ENCODE data around the gene LRP8.
"Not testable (repeated sequence)": the region's sequence is repeated elsewhere in the genome, so short reads cannot be mapped to it uniquely, and the experiment has no call there.

The LRP8 gene

GRCh38 chr1:53206735-53207379, 121.0 kb downstream of the LRP8 start:
- no peak overlapping the region for H3K4me3 ChIP-seq (replicated peaks; ENCODE audit: low read depth, low read length)
- no peaks in the 10 kb centered on the region for H3K27me3 ChIP-seq (replicated peaks; ENCODE audit: control insufficient read depth, insufficient read depth, low read length)
- no peak for DNase-seq (ENCODE audit: extremely low read depth, insufficient read length)
- TF ChIP-seq CTCF (IDR thresholded peaks at IDR 0.05; ENCODE audit: insufficient read depth, low read length, poor library complexity, severe bottlenecking) = no peak
- H3K36me3 ChIP-seq (ENCODE audit: control insufficient read depth, insufficient read depth, low read length) = peaks cover 23% of the 10 kb centered on the region

DNA sequence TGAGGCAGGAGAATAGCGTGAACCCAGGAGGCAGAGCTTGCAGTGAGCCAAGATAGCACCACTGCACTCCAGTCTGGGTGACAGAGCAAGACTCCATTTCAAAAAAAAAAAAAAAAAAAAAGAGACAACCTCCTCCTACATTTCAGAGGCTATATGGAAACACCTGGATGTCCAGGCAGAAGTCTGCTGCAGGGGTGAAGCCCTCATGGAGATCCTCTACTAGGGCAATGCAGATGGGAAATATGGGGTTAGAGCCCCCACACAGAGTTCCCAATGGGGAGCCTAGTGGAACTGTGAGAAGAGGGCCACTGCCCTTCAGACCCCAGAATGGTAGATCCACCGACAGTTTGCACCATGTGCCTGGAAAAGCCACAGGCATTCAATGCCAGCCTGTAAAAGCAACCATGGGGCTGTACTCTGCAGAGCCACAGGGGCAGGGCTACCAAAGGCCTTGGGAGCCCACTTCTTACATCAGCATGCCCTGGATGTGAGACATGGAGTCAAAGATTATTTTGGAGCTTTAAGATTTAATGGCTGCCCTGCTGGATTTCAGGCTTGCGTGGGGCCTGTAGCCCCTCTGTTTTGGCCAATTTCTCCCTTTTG, 121.7 kb downstream of the LRP8 start:
- not testable (repeated sequence) for DNase-seq (ENCODE audit: extremely low read depth, insufficient read length); H3K4me3 ChIP-seq (replicated peaks; ENCODE audit: low read depth, low read length); H3K27me3 ChIP-seq (replicated peaks; ENCODE audit: control insufficient read depth, insufficient read depth, low read length)
- peaks cover 18% of the 10 kb centered on the region for H3K36me3 ChIP-seq (ENCODE audit: control insufficient read depth, insufficient read depth, low read length)

DNA sequence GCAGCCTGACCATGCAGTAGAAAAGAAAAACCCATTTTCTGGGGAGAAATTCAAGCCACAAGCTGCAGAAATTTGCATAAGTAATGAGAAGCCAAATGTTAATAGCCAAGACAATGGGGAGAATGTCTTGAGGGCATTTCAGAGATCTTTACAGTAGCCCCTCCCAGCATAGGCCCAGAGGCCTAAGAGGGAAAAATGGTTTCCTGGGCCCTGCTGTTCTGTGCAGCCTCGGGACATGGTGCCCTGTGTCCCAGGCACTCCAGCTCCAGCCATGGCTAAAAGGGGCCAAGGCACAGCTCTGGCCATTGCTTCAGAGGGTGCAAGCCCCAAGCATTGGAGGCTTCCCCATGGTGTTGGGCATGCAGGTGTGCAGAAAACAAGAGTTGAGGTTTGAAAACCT, 122.4 kb downstream of the LRP8 start:
- peaks cover 14% of the 10 kb centered on the region for H3K36me3 ChIP-seq (ENCODE audit: control insufficient read depth, insufficient read depth, low read length)
- not testable (repeated sequence) for DNase-seq (ENCODE audit: extremely low read depth, insufficient read length); H3K4me3 ChIP-seq (replicated peaks; ENCODE audit: low read depth, low read length); H3K27me3 ChIP-seq (replicated peaks; ENCODE audit: control insufficient read depth, insufficient read depth, low read length)

- H3K27me3 ChIP-seq (replicated peaks; ENCODE audit: control insufficient read depth, insufficient read depth, low read length) = no peaks in the 10 kb centered on the region
- peaks cover 10% of the 10 kb centered on the region for H3K36me3 ChIP-seq (ENCODE audit: control insufficient read depth, insufficient read depth, low read length)
- DNase-seq (ENCODE audit: extremely low read depth, insufficient read length) = no peak
- no peak overlapping the region for H3K4me3 ChIP-seq (replicated peaks; ENCODE audit: low read depth, low read length)
- TF ChIP-seq CTCF (IDR thresholded peaks at IDR 0.05; ENCODE audit: insufficient read depth, low read length, poor library complexity, severe bottlenecking) = no peak
Observed at GRCh38 chr1:53203466-53203865, 124.4 kb downstream of the LRP8 start.

GRCh38 chr1:53198241-53198651, 129.6 kb downstream of the LRP8 start:
- H3K27me3 ChIP-seq (replicated peaks; ENCODE audit: control insufficient read depth, insufficient read depth, low read length) = no peaks in the 10 kb centered on the region
- H3K4me3 ChIP-seq (replicated peaks; ENCODE audit: low read depth, low read length) = peak overlapping the region; percentile 86; the same call in 1 of the 2 replicates
- no peak for TF ChIP-seq CTCF (IDR thresholded peaks at IDR 0.05; ENCODE audit: insufficient read depth, low read length, poor library complexity, severe bottlenecking)
- DNase-seq (ENCODE audit: extremely low read depth, insufficient read length) = no peak
- H3K36me3 ChIP-seq (ENCODE audit: control insufficient read depth, insufficient read depth, low read length) = no peaks in the 10 kb centered on the region

- TF ChIP-seq CTCF (IDR thresholded peaks at IDR 0.05; ENCODE audit: insufficient read depth, low read length, poor library complexity, severe bottlenecking) = no peak
Observed at GRCh38 chr1:53197291-53198200, 130.3 kb downstream of the LRP8 start.

More at GRCh38 chr1:53197291-53198200, 130.3 kb downstream of the LRP8 start:
- Histone ChIP-seq H3K4me3 (replicated peaks; ENCODE audit: low read depth, low read length) (peak overlapping the region; percentile 86), H3K27me3 (replicated peaks; ENCODE audit: control insufficient read depth, insufficient read depth, low read length) (no peaks in the 10 kb centered on the region), H3K36me3 (ENCODE audit: control insufficient read depth, insufficient read depth, low read length) (no peaks in the 10 kb centered on the region)
- DNase-seq (ENCODE audit: extremely low read depth, insufficient read length) = no peak
